GM12875 (cell line): Measurements from ENCODE around the gene MAP6D1.

Source experiments
- H3K4me3 ChIP-seq: one replicate; pipeline ENCODE4 v1.5.1; 2011; ENCODE audit warnings: low read depth, low read length, control low read depth
- CTCF ChIP-seq: IDR thresholded peaks from 2 replicates; pipeline ENCODE4 v1.5.1; 2011; ENCODE audit warnings: low read depth, mild to moderate bottlenecking, control low read depth, inconsistent platforms, low read length, moderate library complexity, borderline replicate concordance; ENCODE audit not compliant: insufficient read depth

Gene MAP6D1

DNA sequence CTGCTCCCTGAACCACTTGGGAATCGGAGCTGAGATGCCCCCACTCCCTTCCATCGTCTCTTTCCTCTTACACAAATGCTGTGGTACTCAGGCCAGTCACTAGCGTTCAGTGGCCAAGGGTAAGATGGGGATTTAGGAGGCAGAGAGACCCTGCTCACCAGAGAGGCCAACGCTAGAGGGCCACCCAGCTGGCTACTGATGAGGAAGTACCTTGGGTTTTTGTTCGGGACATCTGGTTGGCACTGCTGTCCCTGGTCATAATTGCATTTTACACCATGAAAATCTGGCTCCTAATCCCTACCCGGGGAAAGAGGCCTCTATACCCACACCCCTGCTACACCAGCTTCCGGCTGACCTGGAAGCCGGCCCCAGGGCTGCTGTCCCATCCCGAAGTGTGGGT is 7.7 kb downstream of the MAP6D1 start:
- no peak for TF ChIP-seq CTCF
- no peak overlapping the region for H3K4me3 ChIP-seq

GRCh38 chr3:183816681-183817510 is 8.5 kb downstream of the MAP6D1 start:
- no peak for TF ChIP-seq CTCF
- no peak overlapping the region for H3K4me3 ChIP-seq

GRCh38 chr3:183815951-183816475 is 9.4 kb downstream of the MAP6D1 start:
- H3K4me3 ChIP-seq: no peak overlapping the region
- no peak for TF ChIP-seq CTCF

GRCh38 chr3:183815563-183815940 is 9.8 kb downstream of the MAP6D1 start:
- no peak overlapping the region for H3K4me3 ChIP-seq
- no peak for TF ChIP-seq CTCF

- H3K4me3 ChIP-seq: no peak overlapping the region
- no peak for TF ChIP-seq CTCF
These were observed 11.1 kb downstream of the MAP6D1 start for GRCh38 chr3:183814240-183814639.

- no peak for TF ChIP-seq CTCF
These were observed 12.5 kb downstream of the MAP6D1 start for GRCh38 chr3:183812761-183813445.

More at GRCh38 chr3:183812761-183813445, 12.5 kb downstream of the MAP6D1 start:
- no peak overlapping the region for H3K4me3 ChIP-seq
